NT2/D1 (cell line): ENCODE data around the gene ASF1A.

Source experiments
- DNase-seq: peaks from one replicate; pipeline ENCODE4 v3.0.0-alpha.2; 2011; ENCODE audit warnings: low read depth, low spot score
- H3K27me3 ChIP-seq: 2 replicates; pipeline ENCODE4 v1.6.0; 2011; ENCODE audit warnings: mild to moderate bottlenecking; ENCODE audit not compliant: insufficient read length, insufficient read depth
- H3K36me3 ChIP-seq: 2 replicates; pipeline ENCODE4 v1.6.1; 2011; ENCODE audit warnings: mild to moderate bottlenecking, low read length, mixed read lengths; ENCODE audit not compliant: insufficient read depth, insufficient read length
- H3K4me1 ChIP-seq: 2 replicates; pipeline ENCODE4 v1.5.1; 2011; ENCODE audit not compliant: insufficient read depth, insufficient read length
- H3K4me3 ChIP-seq: 2 replicates; pipeline ENCODE4 v1.5.1; 2011; ENCODE audit warnings: low read depth; ENCODE audit not compliant: insufficient read length
- H3K9ac ChIP-seq: 2 replicates; pipeline ENCODE4 v1.6.0; 2011; ENCODE audit warnings: low read depth; ENCODE audit not compliant: insufficient read length
- H3K9me3 ChIP-seq: 2 replicates; pipeline ENCODE4 v1.5.1; 2011; ENCODE audit warnings: mild to moderate bottlenecking, low read length; ENCODE audit not compliant: insufficient read depth
- SUZ12 ChIP-seq: IDR thresholded peaks from 2 replicates; pipeline ENCODE4 v1.6.1; 2011; ENCODE audit not compliant: insufficient read length, insufficient read depth; ENCODE audit errors: extremely low read depth
- YY1 ChIP-seq: IDR thresholded peaks from 2 replicates; pipeline ENCODE4 v1.6.1; 2011; ENCODE audit not compliant: insufficient read length, insufficient read depth
- ZNF274 ChIP-seq: IDR thresholded peaks from 2 replicates; pipeline ENCODE4 v1.6.1; 2011; ENCODE audit warnings: mild to moderate bottlenecking, low read depth, low read length

Gene ASF1A

DNA sequence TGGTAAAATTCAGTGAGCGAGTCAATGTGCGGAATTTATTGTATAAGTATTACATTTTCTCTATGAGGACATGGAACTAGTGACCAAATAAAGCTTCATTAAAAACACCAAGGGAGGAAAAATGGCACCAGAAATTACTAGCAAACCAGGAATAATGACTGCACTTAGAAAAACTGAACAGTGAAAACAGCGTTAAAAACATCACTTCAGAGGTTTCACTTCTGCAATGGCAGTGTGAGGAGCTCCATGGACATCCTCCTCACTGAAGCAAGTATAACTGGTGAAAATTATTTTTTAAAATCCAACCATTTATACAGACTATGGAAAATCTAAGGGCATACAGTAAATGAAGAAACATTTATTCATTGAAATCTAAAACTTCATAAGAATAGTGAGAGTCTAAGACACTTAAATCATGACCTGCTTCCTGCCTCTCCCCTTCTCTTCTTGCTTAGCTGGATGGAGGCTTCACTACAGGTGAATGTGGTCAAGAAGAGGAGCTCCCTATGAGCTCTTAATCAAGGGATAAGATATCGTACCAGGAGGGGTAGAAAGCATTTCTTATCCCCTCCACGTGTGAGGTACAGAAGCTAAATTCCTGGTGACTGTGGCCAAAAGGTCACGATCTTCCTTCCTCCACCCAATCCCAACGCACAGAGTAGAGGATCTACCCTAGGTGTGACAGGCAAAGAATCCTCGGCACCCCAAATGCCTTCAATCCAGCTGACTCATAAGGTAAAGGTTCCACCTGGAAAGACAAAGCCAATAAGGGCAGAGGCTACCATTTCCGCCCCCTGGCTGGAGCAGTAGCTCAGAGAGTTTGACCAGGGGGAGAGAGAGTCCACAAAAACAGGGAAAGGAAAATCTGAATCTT is 12.3 kb upstream of the ASF1A start:
- Histone ChIP-seq H3K36me3 (no peaks in the 10 kb centered on the region), H3K27me3 (no peaks in the 10 kb centered on the region), H3K4me3 (no peak overlapping the region), H3K4me1 (no peaks in the 10 kb centered on the region), H3K9me3 (no peaks in the 10 kb centered on the region), H3K9ac (no peak overlapping the region)
- TF ChIP-seq SUZ12 (no peak), YY1 (no peak), ZNF274 (no peak)
- no peak for DNase-seq

DNA sequence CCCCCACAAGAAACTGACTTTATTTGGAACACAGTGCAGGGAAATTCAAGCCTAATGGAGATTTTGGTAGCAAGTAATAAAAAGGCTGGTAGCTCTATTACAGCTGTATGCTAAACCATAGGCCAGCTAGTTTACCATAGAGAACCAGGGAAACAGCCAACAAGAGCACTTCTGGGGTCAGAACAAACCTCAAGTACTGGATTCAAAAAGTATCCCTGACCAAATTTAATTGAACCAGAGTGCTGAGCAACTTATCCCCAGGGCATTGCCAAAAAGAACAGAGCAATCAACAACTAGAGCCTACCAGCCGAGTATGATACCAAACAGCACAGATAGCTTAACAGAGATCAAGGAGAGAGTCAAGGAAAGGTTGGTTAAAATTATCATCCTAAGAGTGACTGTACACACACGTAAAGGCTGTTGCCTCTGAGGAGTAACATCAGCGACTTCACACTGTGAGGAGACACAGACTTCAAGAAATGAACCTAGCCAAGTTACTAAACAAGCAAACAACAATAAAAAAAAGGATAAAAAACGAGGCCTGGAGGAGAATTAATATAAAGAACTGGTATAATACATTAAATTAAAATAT is 11.5 kb upstream of the ASF1A start:
- no peaks in the 10 kb centered on the region for H3K9me3 ChIP-seq
- H3K9ac ChIP-seq: no peak overlapping the region
- TF ChIP-seq SUZ12 (no peak), YY1 (no peak)
- no peak overlapping the region for H3K4me3 ChIP-seq
- H3K4me1 ChIP-seq: no peaks in the 10 kb centered on the region
- no peak for DNase-seq
- no peaks in the 10 kb centered on the region for H3K36me3 ChIP-seq
- H3K27me3 ChIP-seq: no peaks in the 10 kb centered on the region

- no peak for DNase-seq
- no peak overlapping the region for H3K9ac ChIP-seq
- no peaks in the 10 kb centered on the region for H3K9me3 ChIP-seq
- TF ChIP-seq SUZ12: no peak
- TF ChIP-seq YY1: no peak
- TF ChIP-seq ZNF274: no peak
- no peaks in the 10 kb centered on the region for H3K4me1 ChIP-seq
- no peaks in the 10 kb centered on the region for H3K36me3 ChIP-seq
- H3K4me3 ChIP-seq: no peak overlapping the region
- no peaks in the 10 kb centered on the region for H3K27me3 ChIP-seq
These were observed 7.3 kb upstream of the ASF1A start for GRCh38 chr6:118886641-118887040.

DNA sequence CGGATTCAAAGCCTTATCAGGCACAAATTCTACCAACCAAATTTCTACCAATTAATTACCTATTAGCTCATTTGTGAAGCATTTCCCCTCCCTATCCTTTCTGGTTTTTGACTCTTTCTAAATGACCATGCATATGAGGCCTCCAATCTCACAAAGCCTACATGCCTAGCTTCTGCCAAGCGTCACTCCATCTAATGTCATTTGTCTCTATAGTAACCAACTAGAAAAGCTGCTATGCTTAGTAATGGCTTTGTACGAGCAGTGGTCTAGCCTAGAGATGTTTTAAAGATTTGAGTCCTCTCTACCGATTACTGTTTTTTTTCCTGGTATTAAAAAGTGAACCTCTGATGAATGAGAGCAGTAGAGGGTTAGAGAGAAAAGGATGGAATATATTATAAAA is 4.8 kb upstream of the ASF1A start:
- H3K27me3 ChIP-seq: no peaks in the 10 kb centered on the region
- H3K9ac ChIP-seq: no peak overlapping the region
- no peak for TF ChIP-seq YY1
- no peaks in the 10 kb centered on the region for H3K36me3 ChIP-seq
- no peaks in the 10 kb centered on the region for H3K9me3 ChIP-seq
- DNase-seq: no peak
- no peaks in the 10 kb centered on the region for H3K4me1 ChIP-seq
- no peak overlapping the region for H3K4me3 ChIP-seq

DNA sequence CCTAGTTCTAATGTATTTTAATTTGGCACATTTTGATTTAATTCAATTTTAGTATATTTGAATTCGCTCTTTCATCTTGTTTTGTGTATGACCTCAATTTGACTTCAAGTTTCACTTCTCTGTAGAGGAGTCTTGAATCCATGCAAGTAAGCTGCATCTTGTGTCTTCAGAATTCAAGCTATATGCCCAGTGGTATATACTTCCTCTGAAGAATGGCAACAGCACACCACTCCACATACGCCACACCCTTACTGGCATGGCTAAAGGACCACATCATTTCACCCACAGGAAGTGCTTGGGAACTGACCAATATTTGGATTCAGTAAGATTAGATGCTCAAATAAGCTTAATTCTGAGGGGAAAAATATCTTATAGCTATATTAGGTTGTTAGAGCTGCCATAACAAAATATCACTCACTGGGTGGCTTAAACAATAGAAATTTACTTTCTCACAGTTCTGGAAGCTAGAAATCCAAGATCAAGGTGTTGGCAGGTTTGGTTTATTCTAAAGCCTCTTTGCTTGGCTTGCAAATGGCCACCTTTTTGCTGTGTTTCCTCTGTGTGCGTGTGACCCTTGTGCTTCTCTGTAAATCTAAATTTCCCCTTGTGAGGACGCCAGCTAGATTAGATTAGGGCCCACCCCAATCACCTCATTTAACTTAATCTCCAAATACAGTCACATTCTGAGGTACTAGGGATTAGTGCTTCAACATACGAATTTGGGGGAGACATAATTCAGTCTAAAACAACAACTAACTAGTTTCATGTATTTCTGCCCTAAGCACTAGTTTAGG is 2.8 kb upstream of the ASF1A start:
- Histone ChIP-seq H3K9me3 (no peaks in the 10 kb centered on the region), H3K9ac (no peak overlapping the region), H3K4me1 (no peaks in the 10 kb centered on the region), H3K27me3 (no peaks in the 10 kb centered on the region), H3K36me3 (no peaks in the 10 kb centered on the region), H3K4me3 (no peak overlapping the region)
- no peak for DNase-seq
- TF ChIP-seq ZNF274 (no peak), YY1 (no peak), SUZ12 (no peak)

DNA sequence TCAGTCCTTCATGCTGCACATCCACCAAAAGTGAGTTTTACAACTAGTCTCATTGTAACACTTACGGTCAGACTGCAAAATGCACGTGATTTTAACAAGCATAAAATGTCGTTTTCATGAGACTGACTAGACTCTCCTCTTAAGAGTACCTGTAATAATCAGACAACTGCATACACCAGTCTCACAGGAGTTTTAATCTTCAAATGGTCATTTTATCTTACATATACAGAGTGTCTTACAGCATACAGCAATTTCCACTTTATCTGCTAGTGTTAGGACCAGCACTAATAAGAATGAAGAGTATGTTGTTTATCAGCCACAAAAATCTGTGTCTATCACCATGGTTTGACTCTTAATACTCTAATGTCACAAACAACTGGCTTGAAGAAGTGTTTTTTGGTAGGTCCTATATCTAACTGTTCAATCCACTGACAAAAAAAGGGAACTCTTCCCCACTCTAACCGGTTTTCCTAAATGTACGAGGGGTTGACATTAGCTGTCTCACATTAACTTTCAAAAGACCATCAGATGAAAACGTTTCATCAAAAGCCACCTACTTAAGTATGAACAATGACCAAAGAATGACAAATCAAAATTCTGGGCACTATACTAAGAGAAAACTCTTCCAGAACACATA is 1.5 kb upstream of the ASF1A start:
- no peak for TF ChIP-seq SUZ12
- no peak for TF ChIP-seq ZNF274
- TF ChIP-seq YY1: no peak
- Histone ChIP-seq H3K9ac (no peak overlapping the region), H3K9me3 (no peaks in the 10 kb centered on the region), H3K4me3 (no peak overlapping the region), H3K27me3 (no peaks in the 10 kb centered on the region), H3K36me3 (no peaks in the 10 kb centered on the region), H3K4me1 (no peaks in the 10 kb centered on the region)
- DNase-seq: no peak
